KMS-11 (cell line): ENCODE data around the gene KHK.

Source experiments
- H2AFZ ChIP-seq: fragments of 200-600 bp; sonication (generic); 2 replicates; pipeline ENCODE4 v1.6.1; 2016; ENCODE audit warnings: antibody characterized with exemption, mixed run types, low read depth
- H3K27ac ChIP-seq: fragments of 200-600 bp; sonication (generic); 2 replicates; pipeline ENCODE4 v1.6.1; 2016; ENCODE audit warnings: mild to moderate bottlenecking, mixed run types
- H3K27me3 ChIP-seq: fragments of 200-600 bp; sonication (generic); 2 replicates; pipeline ENCODE4 v1.6.1; 2017; ENCODE audit warnings: mild to moderate bottlenecking, low read depth, mixed run types, moderate library complexity; ENCODE audit not compliant: insufficient read depth
- H3K36me3 ChIP-seq: fragments of 200-600 bp; sonication (generic); 2 replicates; pipeline ENCODE4 v1.6.1; 2017; ENCODE audit warnings: mild to moderate bottlenecking, mixed run types; ENCODE audit not compliant: insufficient read depth
- H3K4me1 ChIP-seq: fragments of 200-600 bp; sonication (generic); 2 replicates; pipeline ENCODE4 v1.6.1; 2016; ENCODE audit warnings: mild to moderate bottlenecking, low read depth, mixed run types; ENCODE audit not compliant: poor library complexity, severe bottlenecking
- H3K4me2 ChIP-seq: fragments of 200-600 bp; sonication (generic); 2 replicates; pipeline ENCODE4 v1.7.0; 2016; ENCODE audit warnings: mild to moderate bottlenecking, mixed run types
- H3K4me3 ChIP-seq: fragments of 200-600 bp; sonication (generic); IDR thresholded peaks from 2 replicates; pipeline ENCODE4 v1.6.1; 2017; ENCODE audit warnings: low read depth, low read length, mixed read lengths; ENCODE audit not compliant: insufficient read depth
- H3K79me2 ChIP-seq: fragments of 200-600 bp; sonication (generic); 2 replicates; pipeline ENCODE4 v1.6.1; 2016; ENCODE audit warnings: low read depth, mixed run types; ENCODE audit not compliant: insufficient read depth
- H3K9ac ChIP-seq: fragments of 200-600 bp; sonication (generic); 2 replicates; pipeline ENCODE4 v1.6.1; 2016; ENCODE audit warnings: mild to moderate bottlenecking, mixed run types
- H4K20me1 ChIP-seq: fragments of 200-600 bp; sonication (generic); 2 replicates; pipeline ENCODE4 v1.6.1; 2016; ENCODE audit warnings: mild to moderate bottlenecking, mixed run types; ENCODE audit not compliant: insufficient read depth
- TF ChIP-seq, protein P1 (sequence below): fragments of 200-600 bp; sonication (generic); conservative IDR thresholded peaks from 2 replicates; pipeline ENCODE4 v1.6.1; 2017; ENCODE audit warnings: low read depth, mild to moderate bottlenecking, antibody characterized with exemption, low read length, moderate library complexity, mixed read lengths

KHK gene

DNA sequence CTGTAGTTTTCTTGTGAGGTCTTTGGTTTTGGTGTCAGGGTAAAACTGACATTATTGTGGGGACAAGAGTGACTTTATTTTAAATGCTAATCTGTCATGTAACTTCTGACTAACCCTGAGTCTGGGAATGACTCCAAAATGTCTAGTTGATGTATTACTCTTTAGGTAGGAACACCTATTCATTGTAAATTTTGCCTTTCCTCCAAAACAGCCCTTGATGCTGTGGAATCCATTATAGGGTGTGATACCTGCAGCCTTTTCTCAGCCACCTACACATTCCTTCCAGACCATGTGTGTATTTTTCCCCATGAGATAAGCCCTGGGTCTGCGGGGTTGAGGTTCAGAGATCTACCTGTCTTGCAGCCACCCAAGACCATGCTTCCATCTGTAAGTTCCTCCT, 56.7 kb downstream of the KHK start:
- Histone ChIP-seq H3K27me3 (no peaks in the 10 kb centered on the region), H3K4me1 (no peaks in the 10 kb centered on the region), H3K4me3 (no peak overlapping the region), H3K27ac (no peak overlapping the region), H3K79me2 (no peaks in the 10 kb centered on the region), H2AFZ (no peak overlapping the region), H3K4me2 (no peak overlapping the region), H3K36me3 (no peaks in the 10 kb centered on the region), H4K20me1 (no peaks in the 10 kb centered on the region), H3K9ac (no peak overlapping the region)
- TF ChIP-seq, protein P1, sequence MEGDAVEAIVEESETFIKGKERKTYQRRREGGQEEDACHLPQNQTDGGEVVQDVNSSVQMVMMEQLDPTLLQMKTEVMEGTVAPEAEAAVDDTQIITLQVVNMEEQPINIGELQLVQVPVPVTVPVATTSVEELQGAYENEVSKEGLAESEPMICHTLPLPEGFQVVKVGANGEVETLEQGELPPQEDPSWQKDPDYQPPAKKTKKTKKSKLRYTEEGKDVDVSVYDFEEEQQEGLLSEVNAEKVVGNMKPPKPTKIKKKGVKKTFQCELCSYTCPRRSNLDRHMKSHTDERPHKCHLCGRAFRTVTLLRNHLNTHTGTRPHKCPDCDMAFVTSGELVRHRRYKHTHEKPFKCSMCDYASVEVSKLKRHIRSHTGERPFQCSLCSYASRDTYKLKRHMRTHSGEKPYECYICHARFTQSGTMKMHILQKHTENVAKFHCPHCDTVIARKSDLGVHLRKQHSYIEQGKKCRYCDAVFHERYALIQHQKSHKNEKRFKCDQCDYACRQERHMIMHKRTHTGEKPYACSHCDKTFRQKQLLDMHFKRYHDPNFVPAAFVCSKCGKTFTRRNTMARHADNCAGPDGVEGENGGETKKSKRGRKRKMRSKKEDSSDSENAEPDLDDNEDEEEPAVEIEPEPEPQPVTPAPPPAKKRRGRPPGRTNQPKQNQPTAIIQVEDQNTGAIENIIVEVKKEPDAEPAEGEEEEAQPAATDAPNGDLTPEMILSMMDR, result no peak

DNA sequence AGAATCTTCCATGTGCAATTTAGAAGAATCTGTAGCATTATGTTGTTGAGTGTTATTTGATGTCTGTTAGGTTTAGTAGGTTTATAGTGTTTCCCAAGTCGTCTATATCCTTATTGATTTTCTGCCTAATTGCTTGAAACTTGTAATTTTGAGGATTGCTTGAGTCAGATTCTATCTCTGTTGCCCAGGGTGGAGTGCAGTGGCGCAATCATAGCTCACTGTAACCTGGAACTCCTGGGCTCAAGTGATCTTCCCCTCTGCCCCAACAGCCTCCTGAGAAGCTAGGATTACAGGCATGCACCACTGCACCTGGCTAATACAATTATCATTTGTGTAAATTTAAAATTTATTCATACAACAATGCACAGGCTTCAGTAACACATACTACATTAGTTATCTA, 59.1 kb downstream of the KHK start:
- H3K4me1 ChIP-seq, result no peaks in the 10 kb centered on the region
- H3K27ac ChIP-seq, result no peak overlapping the region
- no peaks in the 10 kb centered on the region for H3K79me2 ChIP-seq
- no peak overlapping the region for H3K4me2 ChIP-seq
- no peak overlapping the region for H3K9ac ChIP-seq
- H3K36me3 ChIP-seq, result no peaks in the 10 kb centered on the region
- H2AFZ ChIP-seq, result no peak overlapping the region
- TF ChIP-seq, protein P1, result no peak
- H3K4me3 ChIP-seq, result no peak overlapping the region
- no peaks in the 10 kb centered on the region for H4K20me1 ChIP-seq
- H3K27me3 ChIP-seq, result no peaks in the 10 kb centered on the region

DNA sequence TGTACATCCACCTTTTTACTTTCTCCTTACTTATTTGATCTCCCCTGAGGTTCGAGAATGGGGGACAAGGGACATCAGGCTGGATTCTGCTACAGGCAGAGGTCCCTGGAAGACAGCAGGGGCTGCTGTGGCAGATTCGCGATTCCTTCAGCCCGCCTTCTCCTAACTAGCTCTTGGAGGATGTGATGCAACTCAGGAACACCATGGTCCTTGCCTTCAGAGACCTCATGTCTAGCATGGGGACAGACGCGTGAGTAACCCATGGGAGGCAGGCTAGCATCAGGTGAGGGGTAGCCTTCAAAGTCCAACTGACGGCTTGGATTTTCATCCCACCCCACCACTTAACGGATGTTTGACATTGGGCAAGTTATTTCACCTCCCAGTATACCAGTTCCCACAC, 61.4 kb downstream of the KHK start:
- no peaks in the 10 kb centered on the region for H4K20me1 ChIP-seq
- no peak overlapping the region for H3K4me2 ChIP-seq
- H3K4me3 ChIP-seq, result no peak overlapping the region
- no peaks in the 10 kb centered on the region for H3K27me3 ChIP-seq
- no peaks in the 10 kb centered on the region for H3K4me1 ChIP-seq
- no peaks in the 10 kb centered on the region for H3K79me2 ChIP-seq
- TF ChIP-seq, protein P1, result no peak
- H2AFZ ChIP-seq, result no peak overlapping the region; the same call in 1 of the 2 replicates
- H3K27ac ChIP-seq, result no peak overlapping the region
- H3K36me3 ChIP-seq, result no peaks in the 10 kb centered on the region
- H3K9ac ChIP-seq, result no peak overlapping the region

DNA sequence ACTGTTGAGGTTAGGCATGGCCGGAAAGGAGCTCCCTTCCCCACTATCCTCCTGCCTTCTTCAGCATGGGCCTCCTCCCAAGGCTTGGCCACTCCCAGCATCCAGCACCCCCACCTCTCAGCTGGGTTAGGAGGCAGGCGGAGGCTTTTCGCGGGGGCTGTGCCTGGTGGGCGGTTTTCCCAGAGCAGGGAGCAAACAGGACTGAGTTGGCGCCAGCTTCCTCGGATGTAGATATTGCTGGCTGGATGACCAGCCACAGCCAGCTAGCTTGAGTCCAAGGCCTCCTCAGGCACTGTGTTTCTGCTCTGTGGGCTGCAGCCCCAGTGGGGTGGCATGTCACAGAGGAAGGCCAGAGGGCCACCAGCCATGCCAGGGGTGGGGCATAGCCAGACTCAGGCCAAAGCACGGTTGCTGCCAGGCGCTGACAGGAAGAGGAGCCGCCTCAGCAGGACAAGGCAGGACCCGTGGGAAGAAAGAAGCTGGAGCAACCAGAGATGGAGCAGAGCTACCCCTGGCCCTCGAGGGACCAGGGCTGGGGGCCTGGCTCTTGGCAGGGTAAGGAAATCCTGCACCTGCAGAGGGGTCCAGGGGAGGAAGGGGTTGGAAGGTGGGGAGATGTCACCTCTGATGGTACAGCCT, 62.3 kb downstream of the KHK start, which contains the start of gene TCF23:
TSS of gene TCF23 (plus strand) at position 204 of the 639 bp plus-strand sequence. CDS start at position 334, 130 bp downstream.
- no peak within 1 kb of the TSS for H3K4me2 ChIP-seq

More for the DNA sequence above, 62.3 kb downstream of the KHK start, which contains the start of gene TCF23:
- no peaks in the 10 kb centered on the region for H3K79me2 ChIP-seq
- H2AFZ ChIP-seq, result no peak within 1 kb of the TSS; the same call in 1 of the 2 replicates
- no peaks in the 10 kb centered on the region for H3K36me3 ChIP-seq
- H3K27ac ChIP-seq, result no peak within 1 kb of the TSS
- no peaks in the 10 kb centered on the region for H4K20me1 ChIP-seq
- no peak within 1 kb of the TSS for H3K9ac ChIP-seq
- H3K4me1 ChIP-seq, result no peaks in the 10 kb centered on the region
- H3K4me3 ChIP-seq, result no peak within 1 kb of the TSS
- H3K27me3 ChIP-seq, result no peaks in the 10 kb centered on the region
- TF ChIP-seq, protein P1, result no peak
